Activated B cell treated with CpG ODN at 0.5 μM for 24 hours (primary cell): ENCODE measurements around the gene ARHGEF28. TPM values are rescaled to one million over a fixed set of nuclear protein-coding genes. Genes with fewer than 3 reads are reported as not detected.

Source experiments
- ATAC-seq: fragments of 200-7000 bp; cut with Tn5 transposase; one replicate; pipeline ENCODE4 v1.10.0; 2021; ENCODE audit warnings: low read depth, mild to moderate bottlenecking, moderate library complexity
- CTCF ChIA-PET: fragments of 350-600 bp; sonication (Branson Sonifier 250); formaldehyde crosslinking; loops from one replicate; lab custom pipeline; 2021; ENCODE audit warnings: antibody characterized with exemption; lab: Charles Lee
- POLR2A ChIA-PET: fragments of 350-600 bp; sonication (Branson Sonifier 250); formaldehyde crosslinking; loops from one replicate; lab custom pipeline; 2021; ENCODE audit warnings: antibody characterized with exemption; lab: Charles Lee
- DNase-seq: peaks from one replicate; pipeline ENCODE4 v3.0.0; 2022
- H3K27ac Mint-ChIP-seq: one replicate; pipeline ENCODE4 v1.8.0; 2020; ENCODE audit warnings: mixed read lengths
- H3K27me3 Mint-ChIP-seq: one replicate; pipeline ENCODE4 v1.8.0; 2021; ENCODE audit warnings: mixed read lengths
- H3K36me3 Mint-ChIP-seq: one replicate; pipeline ENCODE4 v1.8.0; 2021; ENCODE audit warnings: low read depth, mixed read lengths
- H3K4me1 Mint-ChIP-seq: one replicate; pipeline ENCODE4 v1.8.0; 2021; ENCODE audit warnings: mixed read lengths
- H3K4me3 Mint-ChIP-seq: one replicate; pipeline ENCODE4 v1.8.0; 2020; ENCODE audit warnings: mild to moderate bottlenecking, mixed read lengths
- H3K9me3 Mint-ChIP-seq: one replicate; pipeline ENCODE4 v1.8.0; 2020; ENCODE audit warnings: mixed read lengths
- intact Hi-C: fragments of 100-400 bp; cut with micrococcal nuclease; formaldehyde crosslinking; loops from one replicate; pipeline ENCODE4 v1.15.1; 2024
- total RNA-seq: library from RNA; stranded (reverse); gene quantifications from 2 replicates; pipeline ENCODE4 v1.2.3, GENCODE V29; 2022
- TF ChIP-seq, protein P1 (sequence below): fragments of 200-600 bp; IDR thresholded peaks from one replicate; pipeline ENCODE4 v1.8.0; 2022; ENCODE audit warnings: antibody characterized with exemption, mild to moderate bottlenecking

The ARHGEF28 gene
- total RNA-seq, 1 donor from 2014 or later: not detected

DNA sequence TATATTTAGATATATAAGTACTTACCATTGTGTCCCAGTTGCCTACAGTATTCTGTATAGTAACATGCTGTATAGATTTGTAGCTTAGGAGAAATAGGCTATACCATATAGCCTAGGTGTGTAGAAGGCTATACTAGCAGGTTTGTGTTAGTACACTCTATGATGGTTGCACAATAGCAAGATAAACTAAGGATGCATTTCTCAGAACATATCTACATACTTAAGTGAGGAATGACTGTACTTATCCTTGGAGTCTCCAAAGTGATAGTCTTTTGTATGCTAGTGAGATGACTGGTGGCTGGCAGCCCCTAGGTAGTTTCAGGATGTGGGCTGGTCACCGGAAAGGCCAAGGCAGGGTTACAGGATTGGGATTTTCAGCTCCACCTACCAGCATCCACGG lies 208.7 kb downstream of the ARHGEF28 start:
- ChIA-PET POLR2A (no interaction called here), CTCF (no interaction called here)
- Mint-ChIP-seq H3K27me3 (peaks cover 5% of the 10 kb centered on the region), H3K27ac (no peak overlapping the region), H3K36me3 (no peaks in the 10 kb centered on the region), H3K4me3 (no peak overlapping the region), H3K4me1 (no peaks in the 10 kb centered on the region), H3K9me3 (no peaks in the 10 kb centered on the region)
- TF ChIP-seq, protein P1, sequence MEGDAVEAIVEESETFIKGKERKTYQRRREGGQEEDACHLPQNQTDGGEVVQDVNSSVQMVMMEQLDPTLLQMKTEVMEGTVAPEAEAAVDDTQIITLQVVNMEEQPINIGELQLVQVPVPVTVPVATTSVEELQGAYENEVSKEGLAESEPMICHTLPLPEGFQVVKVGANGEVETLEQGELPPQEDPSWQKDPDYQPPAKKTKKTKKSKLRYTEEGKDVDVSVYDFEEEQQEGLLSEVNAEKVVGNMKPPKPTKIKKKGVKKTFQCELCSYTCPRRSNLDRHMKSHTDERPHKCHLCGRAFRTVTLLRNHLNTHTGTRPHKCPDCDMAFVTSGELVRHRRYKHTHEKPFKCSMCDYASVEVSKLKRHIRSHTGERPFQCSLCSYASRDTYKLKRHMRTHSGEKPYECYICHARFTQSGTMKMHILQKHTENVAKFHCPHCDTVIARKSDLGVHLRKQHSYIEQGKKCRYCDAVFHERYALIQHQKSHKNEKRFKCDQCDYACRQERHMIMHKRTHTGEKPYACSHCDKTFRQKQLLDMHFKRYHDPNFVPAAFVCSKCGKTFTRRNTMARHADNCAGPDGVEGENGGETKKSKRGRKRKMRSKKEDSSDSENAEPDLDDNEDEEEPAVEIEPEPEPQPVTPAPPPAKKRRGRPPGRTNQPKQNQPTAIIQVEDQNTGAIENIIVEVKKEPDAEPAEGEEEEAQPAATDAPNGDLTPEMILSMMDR: no peak
- no peak for ATAC-seq
- no peak for DNase-seq
- intact Hi-C loops: no loop called here

DNA sequence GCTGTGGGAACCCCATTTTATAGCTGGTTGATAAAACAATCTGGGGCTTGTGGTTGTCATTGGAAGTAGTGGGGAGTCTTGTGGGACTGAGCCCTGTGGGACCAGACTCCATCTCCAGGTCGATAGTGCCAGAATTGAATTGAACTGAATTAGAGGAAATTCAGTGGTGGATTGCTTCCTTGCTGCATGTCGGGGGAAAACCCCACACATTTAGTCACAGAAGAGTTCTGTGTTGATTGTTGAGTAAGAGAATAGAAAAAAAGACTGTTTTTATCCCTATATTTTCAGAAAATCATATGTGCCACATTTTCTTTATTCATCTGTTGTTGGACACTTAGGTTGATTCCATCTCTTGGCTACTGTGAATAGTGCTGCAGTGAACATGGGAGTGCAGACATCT lies 209.7 kb downstream of the ARHGEF28 start:
- ATAC-seq (no peak), DNase-seq (no peak)
- no peak overlapping the region for H3K4me3 Mint-ChIP-seq
- ChIA-PET POLR2A (no interaction called here), CTCF (no interaction called here)
- no peaks in the 10 kb centered on the region for H3K4me1 Mint-ChIP-seq
- intact Hi-C loops: no loop called here
- peaks cover 5% of the 10 kb centered on the region for H3K27me3 Mint-ChIP-seq
- H3K36me3 Mint-ChIP-seq: no peaks in the 10 kb centered on the region
- TF ChIP-seq, protein P1: no peak
- H3K9me3 Mint-ChIP-seq: no peaks in the 10 kb centered on the region
- H3K27ac Mint-ChIP-seq: no peak overlapping the region

DNA sequence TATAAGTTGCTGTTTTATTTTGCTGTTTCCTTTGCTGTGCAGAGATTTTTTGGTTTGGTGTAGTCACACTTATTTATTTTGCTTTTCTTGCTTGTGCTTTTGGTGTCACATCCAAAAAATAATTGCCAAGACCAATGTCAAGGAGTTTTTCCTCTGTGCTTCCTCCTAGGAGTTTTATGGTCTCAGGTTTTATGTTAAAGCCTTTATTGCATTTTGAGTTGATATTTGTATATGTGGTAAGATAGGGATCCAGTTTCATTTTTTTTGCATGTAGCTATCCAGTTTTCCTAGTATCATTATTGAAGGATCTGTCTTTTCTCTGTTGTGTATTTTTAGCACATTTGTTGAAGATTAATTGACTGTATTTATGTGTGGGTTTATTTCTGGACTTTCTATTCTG lies 210.6 kb downstream of the ARHGEF28 start:
- H3K4me1 Mint-ChIP-seq: no peaks in the 10 kb centered on the region
- H3K4me3 Mint-ChIP-seq: no peak overlapping the region
- H3K9me3 Mint-ChIP-seq: no peaks in the 10 kb centered on the region
- POLR2A ChIA-PET: no interaction called here
- CTCF ChIA-PET: no interaction called here
- intact Hi-C loops: no loop called here
- H3K36me3 Mint-ChIP-seq: no peaks in the 10 kb centered on the region
- H3K27me3 Mint-ChIP-seq: peaks cover 5% of the 10 kb centered on the region
- no peak for DNase-seq
- TF ChIP-seq, protein P1: no peak
- no peak overlapping the region for H3K27ac Mint-ChIP-seq
- no peak for ATAC-seq

DNA sequence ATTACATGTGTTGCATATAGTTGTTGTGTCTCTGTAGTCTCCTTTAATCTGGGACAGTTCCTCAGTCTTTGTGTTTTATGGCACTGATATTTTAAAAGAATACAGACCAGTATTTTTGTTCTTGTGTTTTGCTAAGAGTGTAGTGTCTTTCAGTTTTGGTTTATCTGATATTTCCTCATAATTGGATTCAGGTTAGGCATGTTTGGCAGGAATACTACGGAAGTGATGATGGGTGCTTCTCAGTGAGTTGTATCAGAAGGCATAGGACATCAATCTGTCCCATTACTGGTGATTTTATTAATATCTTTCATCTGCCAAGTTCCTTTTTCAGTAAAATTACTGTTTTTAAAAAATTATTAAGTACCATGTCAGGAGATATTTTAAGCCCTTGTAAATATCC lies 212.9 kb downstream of the ARHGEF28 start:
- no peaks in the 10 kb centered on the region for H3K9me3 Mint-ChIP-seq
- intact Hi-C loops: no loop called here
- no peaks in the 10 kb centered on the region for H3K36me3 Mint-ChIP-seq
- peaks cover 4% of the 10 kb centered on the region for H3K27me3 Mint-ChIP-seq
- no peak overlapping the region for H3K27ac Mint-ChIP-seq
- no peak for DNase-seq
- no peaks in the 10 kb centered on the region for H3K4me1 Mint-ChIP-seq
- no peak for ATAC-seq
- POLR2A ChIA-PET: no interaction called here
- H3K4me3 Mint-ChIP-seq: no peak overlapping the region
- CTCF ChIA-PET: no interaction called here
- TF ChIP-seq, protein P1: no peak

DNA sequence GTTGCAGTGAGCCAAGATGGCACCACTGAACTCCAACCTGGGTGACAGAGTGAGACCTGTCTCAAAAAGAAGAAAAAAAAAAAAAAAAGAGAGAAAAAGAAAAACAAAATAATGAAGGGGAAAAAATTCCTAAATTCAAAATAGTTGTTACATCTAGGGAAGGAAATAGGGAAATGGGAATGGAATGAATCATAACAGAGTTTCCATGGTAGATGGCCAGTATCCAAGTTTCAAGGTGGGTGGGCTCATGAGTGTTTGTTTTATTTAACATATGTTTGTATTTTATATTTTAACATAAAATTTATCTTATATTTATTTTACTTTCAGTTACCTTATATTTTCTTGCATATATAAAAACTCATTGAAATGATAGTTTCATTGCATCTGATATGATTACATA lies 215.6 kb downstream of the ARHGEF28 start:
- Mint-ChIP-seq H3K4me3 (no peak overlapping the region), H3K27me3 (peaks cover 2% of the 10 kb centered on the region), H3K4me1 (no peaks in the 10 kb centered on the region), H3K9me3 (no peaks in the 10 kb centered on the region), H3K36me3 (no peaks in the 10 kb centered on the region), H3K27ac (no peak overlapping the region)
- POLR2A ChIA-PET: no interaction called here
- ATAC-seq (no peak), DNase-seq (no peak)
- intact Hi-C loops: no loop called here
- TF ChIP-seq, protein P1: no peak
- CTCF ChIA-PET: no interaction called here
